GM21528 (cell line): Measurements from ENCODE around the gene LMBR1.
"Not testable (repeated sequence)": the region's sequence is repeated elsewhere in the genome, so short reads cannot be mapped to it uniquely, and the experiment has no call there.

Source experiments
- ATAC-seq: cut with Tn5 transposase; IDR thresholded peaks from one replicate; pipeline ENCODE4 v1.9.1; 2021; ENCODE audit warnings: mild to moderate bottlenecking, moderate library complexity; ENCODE audit not compliant: unreplicated experiment, low FRiP score

The LMBR1 gene, protein sequence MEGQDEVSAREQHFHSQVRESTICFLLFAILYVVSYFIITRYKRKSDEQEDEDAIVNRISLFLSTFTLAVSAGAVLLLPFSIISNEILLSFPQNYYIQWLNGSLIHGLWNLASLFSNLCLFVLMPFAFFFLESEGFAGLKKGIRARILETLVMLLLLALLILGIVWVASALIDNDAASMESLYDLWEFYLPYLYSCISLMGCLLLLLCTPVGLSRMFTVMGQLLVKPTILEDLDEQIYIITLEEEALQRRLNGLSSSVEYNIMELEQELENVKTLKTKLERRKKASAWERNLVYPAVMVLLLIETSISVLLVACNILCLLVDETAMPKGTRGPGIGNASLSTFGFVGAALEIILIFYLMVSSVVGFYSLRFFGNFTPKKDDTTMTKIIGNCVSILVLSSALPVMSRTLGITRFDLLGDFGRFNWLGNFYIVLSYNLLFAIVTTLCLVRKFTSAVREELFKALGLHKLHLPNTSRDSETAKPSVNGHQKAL

DNA sequence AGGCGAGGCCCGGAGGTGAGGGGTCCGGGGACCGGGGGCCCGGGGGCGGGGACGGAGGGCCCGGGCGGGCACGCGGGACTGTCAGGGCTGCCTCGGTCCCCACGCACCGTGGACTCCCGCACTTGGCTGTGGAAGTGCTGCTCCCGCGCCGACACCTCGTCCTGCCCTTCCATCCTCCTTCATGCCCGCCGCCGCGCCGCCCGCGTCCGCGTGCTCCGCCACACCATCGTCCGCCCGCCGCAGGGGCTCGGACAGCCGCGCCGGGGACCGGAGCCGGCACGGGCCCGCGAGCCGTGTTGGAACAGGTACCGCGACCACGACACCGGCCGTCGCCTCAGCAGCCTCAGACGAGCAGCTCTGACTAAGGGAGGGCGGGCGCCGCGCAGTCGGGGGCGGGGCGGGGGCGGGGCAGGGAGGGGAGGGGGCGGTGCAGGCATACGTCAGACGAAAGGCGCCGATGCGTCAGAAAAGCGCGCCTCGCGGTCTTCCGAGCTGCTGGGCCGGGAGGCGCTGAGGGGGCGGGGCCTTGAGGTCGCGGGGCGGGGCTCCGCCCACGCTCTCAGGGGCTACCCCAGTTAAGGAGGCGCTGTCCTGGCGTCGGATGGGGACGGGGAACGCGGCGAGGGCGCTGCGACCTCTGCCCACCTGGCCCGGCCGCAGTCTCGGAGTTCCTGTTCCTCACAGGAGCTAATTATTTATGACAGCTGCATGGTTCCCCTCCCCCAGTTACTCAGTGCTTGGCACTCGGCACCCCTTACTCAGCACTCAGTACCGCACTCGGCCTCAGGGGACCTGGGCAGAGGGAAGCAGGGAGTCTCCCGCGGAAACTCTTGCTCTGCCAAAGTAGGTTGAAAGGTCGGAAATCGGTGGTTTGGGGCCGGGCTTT lies at the start of gene LMBR1:
LMBR1 (minus strand) TSS at position 363 of the 886 bp plus-strand sequence; CDS start at position 173, 190 bp downstream.
- ATAC-seq, result peak; percentile 85

DNA sequence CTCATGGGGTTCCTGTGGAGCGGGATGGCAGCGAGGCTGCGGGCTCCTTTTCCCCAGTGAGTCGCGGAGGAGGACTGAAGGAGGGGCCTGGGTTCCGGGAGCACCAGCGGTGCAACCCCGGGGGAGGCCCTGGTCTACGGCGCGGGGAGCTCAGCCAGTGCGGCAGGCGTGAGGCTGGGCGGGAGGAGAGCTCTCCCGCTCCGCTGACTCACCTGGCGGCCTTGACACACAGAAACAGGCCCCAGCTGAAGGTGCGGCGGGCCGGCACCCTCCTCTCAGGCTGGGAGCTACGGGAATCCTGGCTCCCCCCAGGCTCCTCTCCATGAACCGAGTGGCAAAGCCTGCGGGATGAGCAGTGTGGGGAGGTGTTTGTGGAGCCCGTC lies 49.7 kb upstream of the LMBR1 start:
- no peak for ATAC-seq

DNA sequence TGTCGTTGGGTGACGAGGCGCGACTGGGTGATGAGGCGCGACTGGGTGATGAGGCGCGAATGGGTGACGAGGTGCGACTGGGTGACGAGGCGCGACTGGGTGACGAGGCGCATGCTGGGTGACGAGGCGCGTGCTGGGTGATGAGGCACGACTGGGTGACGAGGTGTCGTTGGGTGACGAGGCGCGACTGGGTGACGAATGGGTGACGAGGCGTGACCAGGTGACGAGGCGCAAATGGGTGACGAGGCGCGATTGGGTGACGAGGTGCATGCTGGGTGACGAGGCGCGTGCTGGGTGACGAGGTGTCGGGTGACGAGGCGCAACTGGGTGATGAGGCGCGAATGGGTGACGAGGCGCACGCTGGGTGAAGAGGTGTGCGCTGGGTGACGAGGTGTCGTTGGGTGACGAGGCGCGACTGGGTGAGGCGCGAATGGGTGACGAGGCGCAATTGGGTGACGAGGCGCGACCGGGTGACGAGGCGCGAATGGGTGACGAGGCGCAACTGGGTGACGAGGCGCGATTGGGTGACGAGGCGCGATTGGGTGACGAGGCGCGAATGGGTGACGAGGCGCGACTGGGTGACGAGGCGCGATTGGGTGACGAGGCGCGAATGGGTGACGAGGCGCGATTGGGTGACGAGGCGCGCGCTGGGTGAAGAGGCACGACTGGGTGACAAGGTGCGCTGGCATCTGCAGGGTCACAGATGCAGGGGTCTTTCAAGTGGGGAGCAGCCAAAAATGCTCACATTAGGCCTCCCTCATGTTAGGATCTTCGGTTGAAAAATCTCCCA lies 48.6 kb upstream of the LMBR1 start:
- no peak for ATAC-seq

GRCh38 chr7:156940421-156941122 lies 47.6 kb upstream of the LMBR1 start:
- ATAC-seq, result no peak

GRCh38 chr7:156936766-156937165 lies 43.8 kb upstream of the LMBR1 start:
- ATAC-seq, result not testable (repeated sequence)

- ATAC-seq, result no peak
Measured at GRCh38 chr7:156935250-156935649, 42.3 kb upstream of the LMBR1 start.

GRCh38 chr7:156932006-156932405 lies 39.0 kb upstream of the LMBR1 start:
- ATAC-seq, result no peak

DNA sequence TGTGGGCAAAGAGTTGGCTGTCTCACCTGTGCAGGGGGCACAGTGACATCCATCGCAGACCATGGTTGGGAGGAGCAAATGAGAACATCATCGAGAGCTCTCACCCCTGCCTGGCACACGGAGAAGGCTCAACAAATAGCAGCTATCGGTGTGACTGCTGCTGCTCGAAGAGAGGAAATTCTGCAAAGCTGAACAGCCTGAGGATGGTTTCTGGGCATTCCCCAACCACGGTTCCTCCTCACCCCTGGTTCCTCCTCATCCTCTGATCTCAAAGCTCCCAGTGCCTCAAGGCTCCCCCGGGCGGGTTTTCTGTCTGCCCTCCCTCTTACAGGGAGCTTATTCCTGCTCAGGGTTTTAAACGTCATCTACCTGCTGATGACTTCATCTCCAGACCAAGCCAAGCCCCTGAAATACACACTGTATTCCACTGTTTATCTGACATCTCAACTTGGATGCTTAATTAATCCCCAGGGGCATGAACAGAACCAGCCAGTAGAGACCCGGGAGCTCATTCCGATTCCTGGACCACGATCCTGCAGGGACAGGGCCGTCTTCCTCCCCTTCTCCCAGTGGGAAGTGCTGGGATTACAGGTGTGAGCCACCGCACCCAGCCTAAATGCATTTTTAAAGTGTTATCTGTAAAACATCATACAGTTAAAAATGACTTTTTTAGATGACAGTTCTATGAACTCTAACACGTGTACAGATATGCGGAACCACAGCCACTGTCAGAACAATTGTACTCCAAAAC lies 37.0 kb upstream of the LMBR1 start:
- no peak for ATAC-seq

DNA sequence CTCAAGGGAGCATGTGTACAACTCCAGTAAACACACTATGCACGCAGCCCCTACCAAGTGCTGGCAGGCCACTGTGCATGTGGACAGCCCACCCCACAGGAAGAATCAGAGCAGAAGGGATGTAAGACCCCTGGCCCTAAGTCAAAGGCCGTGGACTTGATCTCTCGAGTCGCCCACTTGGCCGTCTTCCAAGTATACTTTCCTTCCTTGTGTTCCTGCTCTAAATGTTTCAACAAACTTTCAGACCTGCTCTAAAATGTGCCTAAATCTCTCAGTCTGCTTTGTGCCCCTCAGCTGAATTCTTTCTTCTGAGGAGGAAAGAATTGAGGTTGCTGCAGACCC lies 35.4 kb upstream of the LMBR1 start:
- ATAC-seq, result no peak

DNA sequence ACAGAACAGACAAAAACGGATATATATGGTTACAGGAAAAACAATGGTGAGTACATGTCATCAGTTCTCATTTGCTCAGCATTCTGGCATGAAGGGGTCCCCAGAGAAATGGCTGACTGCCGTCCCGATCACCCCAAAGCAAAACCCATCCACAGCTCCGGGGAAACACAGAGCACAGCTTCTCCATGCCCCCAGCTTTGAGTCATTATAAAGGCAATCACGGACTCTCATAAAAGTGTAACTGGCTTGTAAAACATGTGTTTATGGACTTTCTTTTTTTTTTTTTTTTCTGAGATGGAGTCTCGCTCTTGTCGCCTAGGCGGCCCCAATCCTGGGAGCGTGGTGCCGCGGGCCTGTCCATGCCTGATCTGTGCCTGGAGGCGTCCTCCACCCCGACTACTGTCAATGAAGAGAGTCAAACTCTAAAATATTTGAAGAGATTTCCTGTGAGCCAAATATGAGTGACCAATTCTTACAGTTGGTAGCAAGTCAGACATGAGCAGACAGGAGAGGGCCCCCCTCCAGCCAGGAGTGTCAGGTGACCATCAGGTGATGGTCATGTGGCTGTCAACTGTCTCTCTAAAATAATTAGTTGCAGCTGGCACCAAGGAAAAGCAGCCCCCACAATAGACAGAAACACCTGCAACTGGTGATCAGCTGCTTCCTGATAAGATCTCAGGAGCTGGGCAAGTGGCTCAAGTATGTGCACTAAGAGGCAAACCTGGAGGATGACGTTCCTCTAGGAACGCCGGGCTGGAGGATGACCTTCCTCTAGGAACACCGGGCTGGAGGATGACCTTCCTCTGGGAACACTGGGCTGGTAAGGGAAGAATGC lies 34.8 kb upstream of the LMBR1 start:
- ATAC-seq, result no peak

DNA sequence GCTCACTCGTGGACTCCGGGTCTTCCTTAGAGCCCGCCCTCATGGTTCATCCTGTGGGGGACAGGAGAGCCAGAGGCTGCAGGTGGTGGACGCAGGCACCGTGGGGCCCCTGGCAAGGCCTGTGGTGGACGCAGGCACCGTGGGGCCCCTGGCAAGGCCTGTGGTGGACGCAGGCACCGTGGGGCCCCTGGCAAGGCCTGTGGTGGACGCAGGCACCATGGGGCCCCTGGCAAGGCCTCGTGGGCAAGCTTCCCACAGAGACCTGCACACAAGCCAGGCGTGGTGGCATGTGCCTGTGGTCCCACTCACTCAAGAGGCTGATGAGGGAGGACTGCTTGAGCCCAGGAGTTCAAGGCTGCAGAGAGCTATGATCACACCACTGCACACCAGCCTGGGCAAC lies 32.8 kb upstream of the LMBR1 start:
- ATAC-seq, result not testable (repeated sequence)

DNA sequence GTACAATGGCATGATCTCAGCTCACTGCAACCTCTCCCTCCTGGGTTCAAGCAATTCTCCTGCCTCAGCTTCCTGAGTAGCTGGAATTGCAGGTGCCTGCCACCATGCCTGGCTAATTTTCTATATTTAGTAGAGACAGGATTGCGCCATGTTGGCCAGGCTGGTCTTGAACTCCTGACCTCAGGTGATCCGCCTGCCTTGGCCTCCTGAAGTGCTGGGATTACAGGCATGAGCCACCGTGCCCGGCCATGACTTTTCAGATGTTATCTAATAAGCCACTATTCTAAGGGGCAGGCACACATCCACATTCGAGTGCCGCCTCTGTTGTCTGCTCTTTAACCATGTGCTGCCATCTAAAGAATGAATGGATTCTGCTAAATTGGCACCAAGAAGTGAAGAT lies 29.3 kb upstream of the LMBR1 start:
- ATAC-seq, result not testable (repeated sequence)

GRCh38 chr7:156920487-156921373 lies 27.7 kb upstream of the LMBR1 start:
- ATAC-seq, result not testable (repeated sequence)

GRCh38 chr7:156920076-156920475 lies 27.1 kb upstream of the LMBR1 start:
- ATAC-seq, result no peak

- ATAC-seq, result no peak
Measured at GRCh38 chr7:156919132-156919713, 26.2 kb upstream of the LMBR1 start.

- no peak for ATAC-seq
Measured at GRCh38 chr7:156918635-156919034, 25.7 kb upstream of the LMBR1 start.

GRCh38 chr7:156909574-156910252 lies 16.7 kb upstream of the LMBR1 start:
- not testable (repeated sequence) for ATAC-seq
